NCI-H2227 (cell line): ENCODE results near the gene TCEA3.
"Not testable (repeated sequence)": the region's sequence is repeated elsewhere in the genome, so short reads cannot be mapped to it uniquely, and the experiment has no call there.

Experiments
- DNase-seq: peaks from one replicate; lab custom pipeline; 2025; ENCODE audit not compliant: unreplicated experiment; lab: John Stamatoyannopoulos, UW

Gene TCEA3

GRCh38 chr1:23394684-23395083 lies 29.9 kb downstream of the TCEA3 start:
- no peak for DNase-seq

- no peak for DNase-seq
Observed at GRCh38 chr1:23394181-23394580, 30.4 kb downstream of the TCEA3 start.

- DNase-seq, result no peak
Observed at GRCh38 chr1:23393706-23394105, 30.8 kb downstream of the TCEA3 start.

- no peak for DNase-seq
Observed at GRCh38 chr1:23392125-23392855, 32.3 kb downstream of the TCEA3 start.

GRCh38 chr1:23389837-23390321 lies 34.7 kb downstream of the TCEA3 start:
- DNase-seq, result no peak

GRCh38 chr1:23387494-23387893 lies 37.1 kb downstream of the TCEA3 start:
- DNase-seq, result no peak

- no peak for DNase-seq
Observed at GRCh38 chr1:23385119-23385621, 39.4 kb downstream of the TCEA3 start.

- DNase-seq, result no peak
Observed at GRCh38 chr1:23384312-23385058, 40.1 kb downstream of the TCEA3 start.

- DNase-seq, result no peak
Observed at GRCh38 chr1:23383577-23384311, 40.8 kb downstream of the TCEA3 start.

- DNase-seq, result no peak
Observed at GRCh38 chr1:23381233-23381885, 43.2 kb downstream of the TCEA3 start.

- no peak for DNase-seq
Observed at GRCh38 chr1:23380719-23381118, 43.8 kb downstream of the TCEA3 start.

GRCh38 chr1:23380236-23380635 lies 44.3 kb downstream of the TCEA3 start:
- not testable (repeated sequence) for DNase-seq

GRCh38 chr1:23376890-23377811 lies 47.4 kb downstream of the TCEA3 start:
- peak; percentile 45 for DNase-seq

GRCh38 chr1:23374079-23374735 lies 50.3 kb downstream of the TCEA3 start:
- DNase-seq, result not testable (repeated sequence)

GRCh38 chr1:23371987-23372880 lies 52.3 kb downstream of the TCEA3 start:
- DNase-seq, result peak; percentile 32

GRCh38 chr1:23370709-23371584 lies 53.6 kb downstream of the TCEA3 start:
- peak; percentile 92 for DNase-seq

- DNase-seq, result no peak
Observed at GRCh38 chr1:23370330-23370708, 54.2 kb downstream of the TCEA3 start.
